ENCODE results near the gene TMOD1. TPM values are rescaled to one million over a fixed set of nuclear protein-coding genes. Genes with fewer than 3 reads are reported as not detected.

Gene TMOD1
- total and polyA plus RNA-seq, 9 of the 15 experiments (the other 6 are each of a cell fraction or from before 2014, with no cell fraction given): 7.1 to 41.2 (median 14.2) TPM

DNA sequence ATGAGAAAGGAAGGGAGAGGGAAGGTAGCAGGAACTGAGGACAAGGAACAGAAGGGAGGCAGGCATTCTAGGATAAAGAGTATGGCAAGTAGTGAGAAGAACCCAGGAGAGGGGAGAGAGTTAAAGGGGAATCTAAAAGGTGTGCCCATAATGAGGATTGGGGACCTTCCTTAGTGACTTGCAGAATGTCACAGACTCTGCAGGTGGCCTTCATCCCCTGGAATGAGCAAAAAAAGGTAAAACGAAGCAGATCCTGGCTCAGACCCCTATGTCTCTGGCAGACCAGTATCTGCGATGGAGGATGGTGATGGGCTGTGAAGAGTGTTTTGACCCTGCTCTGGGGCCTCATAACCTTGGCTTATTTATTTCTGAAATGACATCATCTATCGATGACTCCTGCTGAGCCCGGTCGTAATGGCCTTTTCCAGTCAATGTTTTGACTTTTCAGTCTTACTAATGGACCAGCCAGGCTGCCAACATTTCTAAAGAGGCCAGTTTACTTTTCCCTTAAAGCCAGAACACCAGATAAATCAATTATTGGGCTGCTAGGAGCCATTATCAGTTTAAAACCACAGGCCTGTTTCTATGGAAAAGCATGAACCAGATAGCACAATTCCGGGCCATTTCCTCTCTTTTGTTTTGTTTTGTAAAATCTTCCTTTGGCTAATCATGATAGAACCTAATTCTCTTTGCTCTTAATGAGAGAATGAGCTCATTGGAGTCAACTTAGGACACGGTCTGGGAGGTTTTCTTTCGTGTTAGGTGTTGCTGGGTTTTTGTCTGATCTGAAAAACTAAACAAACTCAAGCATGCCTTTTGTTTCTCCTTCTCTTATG lies 3.1 kb downstream of the TMOD1 start (continued):
- TF ChIP-seq CHD7 (IDR thresholded peaks at IDR 0.05; ENCODE audit: low read depth, low read length) (no peak), MTF1 (CRISPR knock-in tag; IDR thresholded peaks at IDR 0.05; ENCODE audit: borderline replicate concordance) (no peak), ZNF174 (CRISPR knock-in tag; IDR thresholded peaks at IDR 0.05) (no peak), ZKSCAN3 (CRISPR knock-in tag; IDR thresholded peaks at IDR 0.05) (no peak), ZNF140 (CRISPR knock-in tag; IDR thresholded peaks at IDR 0.05) (no peak), KHSRP (IDR thresholded peaks at IDR 0.05) (no peak), SIN3A (IDR thresholded peaks at IDR 0.05; ENCODE audit: borderline replicate concordance in 2 of 2, control insufficient read depth in 1 of 2, low read depth in 2 of 2, low read length in 2 of 2) (no peak), BRD9 (IDR thresholded peaks at IDR 0.05; ENCODE audit: low read depth, partially characterized antibody) (peak; percentile 16), FOS (IDR thresholded peaks at IDR 0.05; ENCODE audit: extremely low read depth, insufficient read length) (no peak), MEF2D (tag; conservative IDR thresholded peaks at IDR 0.05; ENCODE audit: low read depth) (no peak), POLR3G (IDR thresholded peaks at IDR 0.05; ENCODE audit: extremely low read depth, insufficient read length, insufficient replicate concordance) (no peak), ZNF41 (CRISPR knock-in tag; conservative IDR thresholded peaks at IDR 0.05) (no peak), THAP7 (CRISPR knock-in tag; IDR thresholded peaks at IDR 0.05) (no peak), RNF2 (IDR thresholded peaks at IDR 0.05) (no peak), THRB (CRISPR knock-in tag; conservative IDR thresholded peaks at IDR 0.05) (no peak)

Data from K562 (cell line).